SK-MEL-5 (cell line): ENCODE measurements around the gene CCDC85C. TPM values are rescaled to one million over a fixed set of nuclear protein-coding genes. Genes with fewer than 3 reads are reported as not detected.

Experiments
- DNase-seq: peaks from one replicate; pipeline ENCODE4 v3.0.0-alpha.2; 2016; ENCODE audit warnings: low read depth, low spot score
- in situ Hi-C: cut with HindIII; loops from 2 replicates; pipeline ENCODE4 v1.10.0; 2016; ENCODE audit warnings: low sequenced_read_pairs, high pct_unique_total_duplicates, low pct_unique_long_range_greater_than_20kb
- total RNA-seq: library from RNA; depleted of rRNA; stranded (reverse); fragments of >200 nt; shearing (Covaris generic); gene quantifications from 2 replicates; pipeline ENCODE4 v1.2.3, GENCODE V29; 2014

CCDC85C gene
- total RNA-seq, 1 experiment from 2014 or later, result 10.8 TPM

GRCh38 chr14:99584823-99585222, 19.2 kb downstream of the CCDC85C start:
- no peak for DNase-seq
- in situ Hi-C loops, result no loop called here

- in situ Hi-C loops, result no loop called here
- DNase-seq, result no peak
These were observed 22.1 kb downstream of the CCDC85C start for GRCh38 chr14:99581938-99582337.

- DNase-seq, result no peak
- in situ Hi-C loops, result no loop called here
These were observed 22.6 kb downstream of the CCDC85C start for GRCh38 chr14:99581374-99581773.

- in situ Hi-C loops, result no loop called here
These were observed 24.0 kb downstream of the CCDC85C start for GRCh38 chr14:99579903-99580571.

GRCh38 chr14:99579120-99579836, 24.7 kb downstream of the CCDC85C start:
- in situ Hi-C loops, result no loop called here
- no peak for DNase-seq

More at GRCh38 chr14:99579903-99580571, 24.0 kb downstream of the CCDC85C start:
- no peak for DNase-seq

GRCh38 chr14:99578541-99579101, 25.4 kb downstream of the CCDC85C start:
- no peak for DNase-seq
- in situ Hi-C loops, result no loop called here

- DNase-seq, result no peak
- in situ Hi-C loops, result no loop called here
These were observed 27.0 kb downstream of the CCDC85C start for GRCh38 chr14:99576761-99577705.

GRCh38 chr14:99576304-99576703, 27.7 kb downstream of the CCDC85C start:
- DNase-seq, result no peak
- in situ Hi-C loops, result no loop called here

- in situ Hi-C loops, result no loop called here
These were observed 28.7 kb downstream of the CCDC85C start for GRCh38 chr14:99575043-99576023.

GRCh38 chr14:99574099-99574880, 29.7 kb downstream of the CCDC85C start:
- DNase-seq, result no peak
- in situ Hi-C loops, result no loop called here

More at GRCh38 chr14:99575043-99576023, 28.7 kb downstream of the CCDC85C start:
- DNase-seq, result no peak

GRCh38 chr14:99573436-99574098, 30.4 kb downstream of the CCDC85C start:
- in situ Hi-C loops, result no loop called here
- DNase-seq, result no peak

GRCh38 chr14:99573000-99573330, 31.0 kb downstream of the CCDC85C start:
- in situ Hi-C loops, result no loop called here
- no peak for DNase-seq

- DNase-seq, result no peak
- in situ Hi-C loops, result no loop called here
These were observed 31.6 kb downstream of the CCDC85C start for GRCh38 chr14:99572173-99572999.

- in situ Hi-C loops, result no loop called here
- no peak for DNase-seq
These were observed 32.6 kb downstream of the CCDC85C start for GRCh38 chr14:99571303-99571986.
